Embryonic facial prominence (tissue), 1 donor: ENCODE results near the gene LHPP.

Source experiments
- DNase-seq: peaks from one replicate; pipeline ENCODE4 v3.0.0-alpha.2; 2016; ENCODE audit errors: extremely low spot score

The LHPP gene

GRCh38 chr10:124447751-124448466, 13.7 kb upstream of the LHPP start:
- no peak for DNase-seq

GRCh38 chr10:124448696-124449169, 12.9 kb upstream of the LHPP start:
- DNase-seq: no peak

GRCh38 chr10:124449170-124450011, 12.2 kb upstream of the LHPP start:
- DNase-seq: no peak

- no peak for DNase-seq
These were observed 11.4 kb upstream of the LHPP start, which contains the start of gene NKX1-2 for GRCh38 chr10:124450012-124450782. NKX1-2 (minus strand) TSS chr10:124450035; CDS start chr10:124449943, 92 bp downstream.

- no peak for DNase-seq
These were observed 10.9 kb upstream of the LHPP start for GRCh38 chr10:124450783-124451057.

- no peak for DNase-seq
These were observed 10.3 kb upstream of the LHPP start for GRCh38 chr10:124451276-124451675.

- DNase-seq: no peak
These were observed 7.5 kb upstream of the LHPP start for GRCh38 chr10:124453960-124454610.

- no peak for DNase-seq
These were observed 6.2 kb upstream of the LHPP start for GRCh38 chr10:124455441-124455840.

GRCh38 chr10:124458473-124458872, 3.1 kb upstream of the LHPP start:
- no peak for DNase-seq

GRCh38 chr10:124458889-124459288, 2.7 kb upstream of the LHPP start:
- DNase-seq: no peak

GRCh38 chr10:124459395-124459794, 2.2 kb upstream of the LHPP start:
- DNase-seq: no peak

GRCh38 chr10:124460144-124460543, 1.5 kb upstream of the LHPP start:
- DNase-seq: no peak

- no peak for DNase-seq
These were observed 699 bp downstream of the LHPP start for GRCh38 chr10:124462348-124462695.

- DNase-seq: no peak
These were observed 2.7 kb downstream of the LHPP start for GRCh38 chr10:124464028-124464965.

- no peak for DNase-seq
These were observed 3.6 kb downstream of the LHPP start for GRCh38 chr10:124465003-124465776.

- DNase-seq: no peak
These were observed 4.3 kb downstream of the LHPP start for GRCh38 chr10:124465777-124466488.

GRCh38 chr10:124467165-124467564, 5.5 kb downstream of the LHPP start:
- DNase-seq: no peak

GRCh38 chr10:124468624-124469023, 7.0 kb downstream of the LHPP start:
- DNase-seq: no peak

GRCh38 chr10:124469956-124470484, 8.4 kb downstream of the LHPP start:
- DNase-seq: no peak
